ENCODE data around the gene GIT1.

Gene GIT1

DNA sequence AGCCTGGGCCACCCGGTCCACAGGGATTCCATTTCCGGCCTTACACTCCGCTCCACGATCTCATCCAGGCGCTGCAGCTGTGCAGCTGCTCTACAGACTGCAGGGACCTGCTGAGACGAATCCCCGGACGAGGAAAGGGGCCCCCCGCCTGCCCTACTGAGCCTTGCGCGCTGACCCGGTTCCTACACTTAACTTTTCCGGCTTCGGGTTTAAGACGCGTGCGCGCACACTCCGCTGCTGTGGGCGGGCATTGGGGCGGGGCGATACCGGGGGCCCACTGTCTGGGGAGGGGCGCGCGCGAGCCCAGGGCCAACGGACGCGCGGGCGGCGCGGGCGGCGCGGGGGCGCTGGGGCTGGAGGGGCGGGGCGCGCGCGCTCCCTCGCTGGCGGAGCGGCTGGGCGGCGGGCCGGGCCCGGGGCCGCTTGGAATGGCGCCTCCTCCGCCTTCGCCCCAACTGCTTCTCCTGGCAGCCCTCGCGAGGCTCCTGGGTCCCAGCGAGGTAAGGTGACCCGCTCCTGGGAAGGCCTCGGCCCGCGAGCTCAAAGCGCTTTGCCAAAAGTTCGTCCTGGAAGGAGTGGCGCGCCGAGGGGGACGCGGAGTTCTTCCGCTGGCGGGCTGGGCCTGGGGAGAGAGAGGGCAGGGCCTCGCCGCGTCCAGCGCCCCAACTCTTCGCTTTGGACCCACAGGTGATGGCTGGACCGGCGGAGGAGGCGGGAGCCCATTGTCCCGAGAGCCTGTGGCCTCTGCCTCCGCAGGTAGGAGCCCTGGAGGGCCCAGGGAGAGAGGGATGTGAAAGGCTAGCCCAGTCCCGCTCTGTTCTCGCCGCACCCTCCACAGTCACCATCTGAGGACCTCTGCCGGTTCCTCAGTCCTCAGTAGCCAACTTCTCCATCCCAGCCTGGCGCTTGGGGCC lies 20.9 kb downstream of the GIT1 start, which contains the start of gene TP53I13:
TSS of gene TP53I13 (plus strand) at position 371 of the 914 bp plus-strand sequence. CDS start at position 429, 58 bp downstream.
- Histone ChIP-seq H3K9me3 (ENCODE audit: control insufficient read depth, insufficient read depth, low read length) (no peaks in the 10 kb centered on the region), H3K27ac (ENCODE audit: low read depth, low read length) (peak within 1 kb of the TSS; percentile 64), H3K9ac (ENCODE audit: low read depth, low read length) (peak within 1 kb of the TSS; percentile 70), H3K4me3 (ENCODE audit: low read depth, low read length) (peak within 1 kb of the TSS; percentile 85), H3K4me1 (ENCODE audit: control insufficient read depth, insufficient read depth, low read length) (peaks cover 10% of the 10 kb centered on the region), H3K36me3 (ENCODE audit: control insufficient read depth, insufficient read depth, low read length) (no peaks in the 10 kb centered on the region), H3K27me3 (ENCODE audit: control insufficient read depth, insufficient read depth, low read length) (peaks cover 45% of the 10 kb centered on the region)

DNA sequence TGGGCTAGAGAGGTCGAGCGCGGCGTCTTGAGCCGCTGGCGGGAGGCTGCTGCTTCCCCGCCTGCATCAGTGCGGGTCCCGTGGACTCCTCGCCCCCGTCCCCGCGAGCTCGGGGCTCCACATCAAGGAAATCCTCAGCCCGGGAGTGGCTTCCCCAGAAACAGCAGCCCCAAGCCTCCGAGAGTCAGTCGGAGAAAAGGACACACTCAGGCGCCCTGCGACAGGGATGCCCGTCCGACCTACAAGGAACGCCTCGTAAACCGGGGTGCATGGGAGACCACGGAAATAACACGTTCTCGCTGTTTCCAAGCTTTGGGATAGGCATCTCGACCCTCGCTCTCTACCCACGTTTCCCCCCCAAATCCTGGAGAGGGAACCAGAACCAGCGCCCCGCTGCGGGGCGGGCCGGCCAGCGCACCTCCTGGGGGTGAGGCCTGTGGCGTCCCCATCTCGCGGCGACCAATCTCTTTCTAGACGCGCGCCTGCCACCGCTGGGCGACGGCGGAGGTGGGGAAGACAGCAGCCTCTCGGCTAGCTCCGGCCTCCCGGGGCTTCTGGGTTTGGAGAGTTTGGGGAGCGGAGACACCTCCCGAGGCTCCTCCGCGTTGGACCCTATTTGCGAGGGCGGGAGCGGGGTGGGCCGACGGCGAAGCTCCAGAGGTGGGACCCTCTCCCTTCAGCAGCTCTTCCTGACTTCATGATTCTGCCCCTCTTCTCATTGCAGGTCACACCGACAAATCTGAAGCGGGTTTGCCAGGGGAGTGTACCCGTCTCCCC lies 21.7 kb downstream of the GIT1 start:
- Histone ChIP-seq H3K27ac (ENCODE audit: low read depth, low read length) (peak overlapping the region; percentile 64), H3K4me1 (ENCODE audit: control insufficient read depth, insufficient read depth, low read length) (peaks cover 10% of the 10 kb centered on the region), H3K27me3 (ENCODE audit: control insufficient read depth, insufficient read depth, low read length) (peaks cover 45% of the 10 kb centered on the region)

DNA sequence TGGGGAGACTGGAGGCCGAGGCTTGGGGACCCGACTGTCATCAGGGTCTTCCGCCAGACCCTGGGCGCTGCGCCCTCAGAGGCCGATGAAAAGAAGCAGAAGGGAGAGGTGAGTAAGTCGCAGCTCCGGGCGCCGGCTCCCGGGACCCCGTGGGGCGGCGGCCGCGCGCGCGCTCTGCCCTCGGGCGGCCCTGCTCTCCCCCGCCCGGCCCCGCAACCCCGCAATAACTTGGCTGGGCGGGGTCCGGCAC lies 22.2 kb downstream of the GIT1 start:
- peaks cover 10% of the 10 kb centered on the region for H3K4me1 ChIP-seq (ENCODE audit: control insufficient read depth, insufficient read depth, low read length)
- no peak overlapping the region for H3K27ac ChIP-seq (ENCODE audit: low read depth, low read length)
- peak overlapping the region; percentile 85 for H3K4me3 ChIP-seq (ENCODE audit: low read depth, low read length)
- no peaks in the 10 kb centered on the region for H3K36me3 ChIP-seq (ENCODE audit: control insufficient read depth, insufficient read depth, low read length)
- no peaks in the 10 kb centered on the region for H3K9me3 ChIP-seq (ENCODE audit: control insufficient read depth, insufficient read depth, low read length)
- no peak overlapping the region for H3K9ac ChIP-seq (ENCODE audit: low read depth, low read length)
- H3K27me3 ChIP-seq (ENCODE audit: control insufficient read depth, insufficient read depth, low read length): peaks cover 45% of the 10 kb centered on the region

More for the DNA sequence above, 21.7 kb downstream of the GIT1 start:
- peak overlapping the region; percentile 85 for H3K4me3 ChIP-seq (ENCODE audit: low read depth, low read length)
- H3K9me3 ChIP-seq (ENCODE audit: control insufficient read depth, insufficient read depth, low read length): no peaks in the 10 kb centered on the region
- no peaks in the 10 kb centered on the region for H3K36me3 ChIP-seq (ENCODE audit: control insufficient read depth, insufficient read depth, low read length)
- H3K9ac ChIP-seq (ENCODE audit: low read depth, low read length): no peak overlapping the region

DNA sequence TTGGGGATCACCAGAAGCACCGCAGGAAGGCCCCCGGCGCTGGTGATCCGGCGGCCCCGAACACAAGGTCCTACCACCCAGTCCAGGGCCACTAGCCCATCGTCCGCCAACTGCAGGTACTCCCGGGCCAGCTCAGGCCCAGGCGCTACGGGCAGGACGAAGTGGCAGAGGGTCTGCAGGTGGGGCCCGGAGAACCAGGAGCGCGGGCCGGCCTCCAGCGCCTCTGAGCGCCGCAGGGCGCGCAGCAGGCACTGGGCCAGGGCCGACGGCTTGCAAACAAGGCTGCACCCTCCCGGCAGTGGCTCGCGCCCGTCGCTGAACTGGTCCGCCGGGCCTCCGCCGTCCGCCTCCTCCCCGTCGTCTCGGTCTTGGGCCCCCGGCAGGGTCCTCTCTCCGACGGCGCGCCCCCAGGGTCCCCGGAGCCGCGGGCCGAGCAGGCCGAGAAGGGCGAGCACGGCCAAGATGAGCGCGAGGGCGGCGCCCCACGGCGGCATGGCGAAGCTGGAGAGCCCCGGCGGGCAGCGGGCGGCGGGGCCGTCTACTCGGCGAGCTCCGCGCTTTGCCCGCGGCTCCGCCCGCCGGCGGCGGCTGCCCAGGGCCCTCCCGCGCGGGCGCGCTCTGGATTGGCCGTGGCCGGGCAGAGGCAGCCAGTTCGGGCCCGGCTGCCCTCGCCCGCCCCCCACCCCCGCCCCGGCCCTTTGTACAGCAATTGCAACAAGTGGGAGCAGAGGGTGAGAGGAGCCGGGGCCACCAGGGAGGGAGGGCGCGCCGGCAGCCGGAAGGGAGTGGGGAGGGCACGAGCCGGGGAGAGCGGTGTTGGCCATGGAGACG lies 22.8 kb downstream of the GIT1 start, which contains the start of gene ABHD15:
TSS of gene ABHD15 (minus strand) at position 565 of the 831 bp plus-strand sequence. CDS start at position 494, 71 bp downstream.
- no peaks in the 10 kb centered on the region for H3K36me3 ChIP-seq (ENCODE audit: control insufficient read depth, insufficient read depth, low read length)
- peak within 1 kb of the TSS; percentile 85 for H3K4me3 ChIP-seq (ENCODE audit: low read depth, low read length)
- no peaks in the 10 kb centered on the region for H3K9me3 ChIP-seq (ENCODE audit: control insufficient read depth, insufficient read depth, low read length)
- peaks cover 10% of the 10 kb centered on the region for H3K4me1 ChIP-seq (ENCODE audit: control insufficient read depth, insufficient read depth, low read length)
- H3K9ac ChIP-seq (ENCODE audit: low read depth, low read length): no peak within 1 kb of the TSS
- H3K27me3 ChIP-seq (ENCODE audit: control insufficient read depth, insufficient read depth, low read length): peaks cover 45% of the 10 kb centered on the region
- no peak within 1 kb of the TSS for H3K27ac ChIP-seq (ENCODE audit: low read depth, low read length)

DNA sequence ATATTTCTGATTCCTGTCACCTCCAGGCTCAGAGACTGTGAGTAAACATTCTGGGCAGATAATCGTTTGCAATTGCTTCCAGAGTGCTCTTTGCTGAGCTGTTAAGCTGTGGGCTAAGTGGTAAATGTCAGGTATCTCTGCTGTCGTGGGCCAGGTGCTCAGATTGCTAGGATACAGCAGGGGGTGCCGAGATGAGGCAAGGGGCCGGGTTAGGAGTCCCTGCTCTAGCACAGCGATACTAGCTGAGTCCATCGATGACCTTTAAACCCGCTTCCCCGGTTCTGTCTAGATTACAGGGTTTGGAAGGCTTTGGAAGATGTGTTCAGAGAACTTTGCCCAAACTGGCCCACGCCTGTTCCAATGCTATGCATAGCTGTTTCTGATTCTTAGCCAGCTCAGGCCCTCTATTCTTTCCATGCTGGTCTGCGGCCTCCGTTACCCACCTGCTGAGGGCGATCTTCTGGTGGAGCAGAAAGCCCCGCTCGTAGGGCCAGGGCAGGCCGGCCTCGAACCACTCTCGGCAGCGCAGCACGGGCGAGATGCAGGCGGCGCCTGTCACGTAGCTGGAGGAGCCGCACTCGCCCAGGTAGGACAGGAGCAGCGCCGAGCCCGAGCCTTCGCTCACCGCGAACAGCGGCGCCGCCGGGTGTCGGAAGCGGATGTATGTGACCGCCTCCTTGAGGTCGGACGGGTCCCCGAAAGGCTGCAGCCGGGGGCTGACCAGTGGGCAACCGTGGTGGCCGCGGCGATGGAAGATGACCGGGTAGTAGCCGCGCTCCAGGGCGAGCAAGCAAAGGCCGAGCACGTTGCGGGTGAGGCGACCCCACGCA lies 23.6 kb downstream of the GIT1 start:
- Histone ChIP-seq H3K4me1 (ENCODE audit: control insufficient read depth, insufficient read depth, low read length) (peaks cover 10% of the 10 kb centered on the region), H3K27ac (ENCODE audit: low read depth, low read length) (no peak overlapping the region)

DNA sequence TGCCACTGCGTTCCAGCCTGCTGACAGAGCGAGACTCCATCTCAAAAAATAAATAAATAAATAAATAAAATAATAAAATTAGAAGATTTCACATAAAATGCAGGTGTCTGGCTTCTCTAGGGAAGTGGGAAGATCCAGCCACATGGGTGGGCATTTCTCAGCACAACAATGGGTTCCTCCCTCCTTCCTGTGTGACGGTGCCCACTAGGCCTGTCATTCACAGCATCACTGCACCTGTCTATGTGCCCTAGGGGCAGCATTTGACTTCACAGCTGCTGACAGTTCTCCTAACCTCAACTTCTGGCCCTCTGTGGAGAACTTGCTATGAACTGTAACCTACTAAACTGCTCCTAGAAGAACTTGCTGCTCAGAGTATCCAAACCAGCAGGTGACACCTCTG lies 25.6 kb downstream of the GIT1 start:
- Histone ChIP-seq H3K4me1 (ENCODE audit: control insufficient read depth, insufficient read depth, low read length) (peaks cover 4% of the 10 kb centered on the region; the same call in 1 of the 2 replicates), H3K9ac (ENCODE audit: low read depth, low read length) (no peak overlapping the region), H3K27ac (ENCODE audit: low read depth, low read length) (no peak overlapping the region), H3K36me3 (ENCODE audit: control insufficient read depth, insufficient read depth, low read length) (no peaks in the 10 kb centered on the region), H3K27me3 (ENCODE audit: control insufficient read depth, insufficient read depth, low read length) (peaks cover 38% of the 10 kb centered on the region), H3K9me3 (ENCODE audit: control insufficient read depth, insufficient read depth, low read length) (no peaks in the 10 kb centered on the region), H3K4me3 (ENCODE audit: low read depth, low read length) (no peak overlapping the region)

More for the DNA sequence above, 23.6 kb downstream of the GIT1 start:
- no peak overlapping the region for H3K9ac ChIP-seq (ENCODE audit: low read depth, low read length)
- peaks cover 45% of the 10 kb centered on the region for H3K27me3 ChIP-seq (ENCODE audit: control insufficient read depth, insufficient read depth, low read length)
- H3K4me3 ChIP-seq (ENCODE audit: low read depth, low read length): peak overlapping the region; percentile 85
- no peaks in the 10 kb centered on the region for H3K36me3 ChIP-seq (ENCODE audit: control insufficient read depth, insufficient read depth, low read length)
- no peaks in the 10 kb centered on the region for H3K9me3 ChIP-seq (ENCODE audit: control insufficient read depth, insufficient read depth, low read length)

DNA sequence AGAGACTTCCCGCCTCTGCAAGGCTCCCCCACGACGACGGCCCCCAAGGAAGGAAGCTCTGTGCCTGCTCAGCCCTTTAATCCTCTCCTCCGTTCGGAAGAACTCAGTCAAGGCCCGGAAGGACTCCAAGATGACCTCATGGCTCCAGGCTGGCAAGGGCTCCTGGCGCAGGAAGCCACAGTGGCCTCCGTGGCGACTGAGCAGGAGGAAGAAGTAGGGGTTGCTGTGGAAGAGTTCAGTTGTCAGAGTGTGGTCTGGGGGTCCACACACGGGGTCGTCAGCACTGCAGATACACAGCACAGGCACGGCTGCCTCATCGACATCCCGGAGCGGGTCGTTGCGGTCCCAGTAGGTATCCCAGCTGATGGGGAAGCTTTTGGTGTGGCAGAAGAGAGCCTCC lies 26.8 kb downstream of the GIT1 start:
- no peak overlapping the region for H3K27ac ChIP-seq (ENCODE audit: low read depth, low read length)
- no peak overlapping the region for H3K9ac ChIP-seq (ENCODE audit: low read depth, low read length)
- H3K4me3 ChIP-seq (ENCODE audit: low read depth, low read length): no peak overlapping the region

DNA sequence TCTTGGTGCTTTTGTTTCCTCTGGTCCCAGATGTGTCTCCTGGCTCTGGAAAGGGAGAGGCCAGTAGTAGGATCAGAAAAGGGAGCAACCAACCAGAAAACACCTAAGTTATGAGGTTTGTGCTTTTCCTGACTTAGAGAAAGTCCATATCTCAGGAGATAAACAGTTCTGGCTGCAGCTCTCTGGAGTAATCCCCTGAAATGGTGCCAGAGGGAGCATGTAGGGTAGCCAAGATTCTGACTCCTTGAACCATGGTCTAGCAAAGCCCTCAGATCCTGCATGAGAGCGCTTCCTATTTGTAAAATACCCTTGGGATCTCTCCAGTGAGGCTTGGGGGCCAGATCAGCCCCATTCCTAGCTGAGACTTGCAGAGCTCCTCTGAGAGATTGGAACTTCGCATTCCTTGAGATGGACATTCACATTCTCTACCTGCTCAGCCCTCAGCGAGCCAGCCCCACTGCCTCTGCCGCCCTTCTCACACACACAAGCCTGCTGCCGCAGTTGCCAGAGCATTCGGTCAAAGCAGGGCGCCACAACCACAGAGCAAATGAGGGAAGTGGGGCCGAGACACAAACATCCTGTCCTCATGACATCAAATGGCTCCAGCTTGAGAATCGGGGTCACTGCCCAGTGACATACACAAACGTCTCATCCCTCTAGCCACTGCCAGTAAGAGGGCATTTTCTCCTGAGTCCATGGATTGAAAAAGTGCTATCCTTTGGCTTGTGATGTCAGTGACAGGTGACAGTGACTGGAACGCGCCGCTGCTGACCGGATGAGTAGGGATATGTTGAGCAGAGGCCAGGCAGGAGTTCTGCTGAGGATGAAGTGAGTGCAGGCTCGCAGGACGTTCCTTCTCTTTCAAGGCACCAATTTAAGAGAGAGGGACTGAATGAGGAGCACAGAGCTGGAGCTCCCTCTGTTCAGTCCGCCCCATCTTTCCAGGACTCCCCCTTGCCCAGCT lies 27.6 kb downstream of the GIT1 start:
- H3K27me3 ChIP-seq (ENCODE audit: control insufficient read depth, insufficient read depth, low read length): peaks cover 29% of the 10 kb centered on the region
- peaks cover 4% of the 10 kb centered on the region; the same call in 1 of the 2 replicates for H3K4me1 ChIP-seq (ENCODE audit: control insufficient read depth, insufficient read depth, low read length)
- H3K27ac ChIP-seq (ENCODE audit: low read depth, low read length): no peak overlapping the region
- no peaks in the 10 kb centered on the region for H3K9me3 ChIP-seq (ENCODE audit: control insufficient read depth, insufficient read depth, low read length)
- no peak overlapping the region for H3K4me3 ChIP-seq (ENCODE audit: low read depth, low read length)
- H3K9ac ChIP-seq (ENCODE audit: low read depth, low read length): no peak overlapping the region
- H3K36me3 ChIP-seq (ENCODE audit: control insufficient read depth, insufficient read depth, low read length): no peaks in the 10 kb centered on the region

More for the DNA sequence above, 26.8 kb downstream of the GIT1 start:
- Histone ChIP-seq H3K9me3 (ENCODE audit: control insufficient read depth, insufficient read depth, low read length) (no peaks in the 10 kb centered on the region), H3K36me3 (ENCODE audit: control insufficient read depth, insufficient read depth, low read length) (no peaks in the 10 kb centered on the region), H3K4me1 (ENCODE audit: control insufficient read depth, insufficient read depth, low read length) (peaks cover 4% of the 10 kb centered on the region; the same call in 1 of the 2 replicates), H3K27me3 (ENCODE audit: control insufficient read depth, insufficient read depth, low read length) (peaks cover 35% of the 10 kb centered on the region)

DNA sequence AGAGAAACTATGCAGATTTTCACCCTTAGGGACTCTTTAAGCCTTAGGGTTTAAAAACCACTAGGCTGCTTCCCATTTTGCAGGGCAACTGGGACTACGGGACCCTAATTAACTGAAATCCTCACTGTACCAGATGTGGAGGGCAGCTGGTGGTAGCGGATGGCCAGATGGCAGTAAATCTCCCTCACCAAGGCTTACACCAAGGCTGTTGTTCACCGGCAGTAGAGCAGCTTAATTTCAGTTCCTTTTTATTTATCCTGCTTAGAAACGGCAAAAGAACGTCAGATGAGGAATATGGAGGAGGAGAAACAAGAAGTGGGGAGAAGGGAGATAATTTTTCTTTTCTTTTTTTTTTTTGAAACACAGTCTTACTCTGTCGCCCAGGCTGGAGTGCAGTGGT lies 29.1 kb downstream of the GIT1 start:
- H3K4me1 ChIP-seq (ENCODE audit: control insufficient read depth, insufficient read depth, low read length): no peaks in the 10 kb centered on the region
- no peak overlapping the region for H3K4me3 ChIP-seq (ENCODE audit: low read depth, low read length)
- H3K27ac ChIP-seq (ENCODE audit: low read depth, low read length): no peak overlapping the region
- H3K9ac ChIP-seq (ENCODE audit: low read depth, low read length): no peak overlapping the region
- H3K27me3 ChIP-seq (ENCODE audit: control insufficient read depth, insufficient read depth, low read length): peaks cover 13% of the 10 kb centered on the region
- no peaks in the 10 kb centered on the region for H3K9me3 ChIP-seq (ENCODE audit: control insufficient read depth, insufficient read depth, low read length)
- H3K36me3 ChIP-seq (ENCODE audit: control insufficient read depth, insufficient read depth, low read length): no peaks in the 10 kb centered on the region
